HEK293 (cell line): ENCODE results near the gene AGFG1.

Source experiments
- CTCF ChIP-seq: fragments of 450-650 bp; formaldehyde crosslinking; IDR thresholded peaks from 2 replicates; pipeline ENCODE4 v1.5.1; 2016; ENCODE audit warnings: missing biosample characterization, missing genetic modification characterization
- GLI4 ChIP-seq: fragments of 450-650 bp; formaldehyde crosslinking; IDR thresholded peaks from 2 replicates; pipeline ENCODE4 v1.5.1; 2016; ENCODE audit warnings: missing biosample characterization, missing genetic modification characterization
- GLIS1 ChIP-seq: fragments of 450-650 bp; formaldehyde crosslinking; IDR thresholded peaks from 2 replicates; pipeline ENCODE4 v1.5.1; 2016; ENCODE audit warnings: missing biosample characterization, missing genetic modification characterization
- REST ChIP-seq: fragments of 450-650 bp; formaldehyde crosslinking; IDR thresholded peaks from 2 replicates; pipeline ENCODE4 v1.5.1; 2016; ENCODE audit warnings: missing biosample characterization, missing genetic modification characterization
- ZFP41 ChIP-seq: fragments of 450-650 bp; formaldehyde crosslinking; IDR thresholded peaks from 2 replicates; pipeline ENCODE4 v1.5.1; 2016; ENCODE audit warnings: missing biosample characterization, missing genetic modification characterization, borderline replicate concordance
- ZNF133 ChIP-seq: fragments of 450-650 bp; formaldehyde crosslinking; IDR thresholded peaks from 2 replicates; pipeline ENCODE4 v1.5.1; 2016; ENCODE audit warnings: missing biosample characterization, missing genetic modification characterization
- ZNF169 ChIP-seq: fragments of 450-650 bp; formaldehyde crosslinking; IDR thresholded peaks from 2 replicates; pipeline ENCODE4 v1.5.1; 2016; ENCODE audit warnings: missing biosample characterization, missing genetic modification characterization
- ZNF26 ChIP-seq: fragments of 450-650 bp; formaldehyde crosslinking; IDR thresholded peaks from 2 replicates; pipeline ENCODE4 v1.5.1; 2016; ENCODE audit warnings: missing biosample characterization, missing genetic modification characterization
- ZNF274 ChIP-seq, 2 experiments: fragments of 200-500 bp in 1 of 2; fragments of 450-650 bp in 1 of 2; sonication (Bioruptor generic) in 1 of 2; formaldehyde crosslinking in 1 of 2; IDR thresholded peaks; 2 replicates each; pipeline versions ENCODE4 v1.5.1 to v1.6.1; 2014 to 2016; ENCODE audit warnings: borderline replicate concordance in 1 of 2, inconsistent platforms in 1 of 2, low read length in 1 of 2, missing biosample characterization in 1 of 2, missing genetic modification characterization in 1 of 2
- ZNF391 ChIP-seq: fragments of 450-650 bp; formaldehyde crosslinking; IDR thresholded peaks from 2 replicates; pipeline ENCODE4 v1.5.1; 2016; ENCODE audit warnings: low read depth, missing biosample characterization, missing genetic modification characterization, borderline replicate concordance
- ZNF558 ChIP-seq: fragments of 450-650 bp; formaldehyde crosslinking; IDR thresholded peaks from 2 replicates; pipeline ENCODE4 v1.5.1; 2016; ENCODE audit warnings: missing biosample characterization, missing genetic modification characterization
- ZNF580 ChIP-seq: fragments of 450-650 bp; formaldehyde crosslinking; IDR thresholded peaks from 2 replicates; pipeline ENCODE4 v1.5.1; 2016; ENCODE audit warnings: missing biosample characterization, missing genetic modification characterization
- ZNF596 ChIP-seq: fragments of 450-650 bp; IDR thresholded peaks from 2 replicates; pipeline ENCODE4 v1.5.0; 2018; ENCODE audit warnings: missing biosample characterization, mild to moderate bottlenecking, missing genetic modification characterization, moderate library complexity

GRCh38 chr2:227607941-227608340 is 136.0 kb downstream of the AGFG1 start:
- TF ChIP-seq CTCF (tag by site-specific recombination), result no peak
- TF ChIP-seq ZFP41 (tag by site-specific recombination), result no peak
- no peak for TF ChIP-seq ZNF391 (tag by site-specific recombination)
- no peak for TF ChIP-seq ZNF596
- no peak for TF ChIP-seq ZNF26 (tag by site-specific recombination)
- TF ChIP-seq ZNF580 (tag by site-specific recombination), result no peak
- TF ChIP-seq ZNF558 (tag by site-specific recombination), result no peak
- no peak for TF ChIP-seq GLIS1
- no peak for TF ChIP-seq ZNF274 (IDR thresholded peaks at IDR 0.05; ENCODE audit: low read length)
- no peak for TF ChIP-seq ZNF274 (tag by site-specific recombination; IDR thresholded peaks at IDR 0.05; ENCODE audit: borderline replicate concordance)
- TF ChIP-seq ZNF169 (tag by site-specific recombination), result no peak
- no peak for TF ChIP-seq REST (tag by site-specific recombination)
- TF ChIP-seq ZNF133 (tag by site-specific recombination), result no peak
- TF ChIP-seq GLI4, result no peak
